GM12873 (cell line): Measurements from ENCODE around the gene PRRG2.

Experiments
- TF ChIP-seq, protein P1 (sequence below): IDR thresholded peaks from 2 replicates; pipeline ENCODE4 v1.5.1; 2012; ENCODE audit warnings: low read depth, mild to moderate bottlenecking, moderate library complexity, low read length, control low read depth; ENCODE audit not compliant: insufficient read depth; ENCODE audit errors: missing control alignments

PRRG2 gene

DNA sequence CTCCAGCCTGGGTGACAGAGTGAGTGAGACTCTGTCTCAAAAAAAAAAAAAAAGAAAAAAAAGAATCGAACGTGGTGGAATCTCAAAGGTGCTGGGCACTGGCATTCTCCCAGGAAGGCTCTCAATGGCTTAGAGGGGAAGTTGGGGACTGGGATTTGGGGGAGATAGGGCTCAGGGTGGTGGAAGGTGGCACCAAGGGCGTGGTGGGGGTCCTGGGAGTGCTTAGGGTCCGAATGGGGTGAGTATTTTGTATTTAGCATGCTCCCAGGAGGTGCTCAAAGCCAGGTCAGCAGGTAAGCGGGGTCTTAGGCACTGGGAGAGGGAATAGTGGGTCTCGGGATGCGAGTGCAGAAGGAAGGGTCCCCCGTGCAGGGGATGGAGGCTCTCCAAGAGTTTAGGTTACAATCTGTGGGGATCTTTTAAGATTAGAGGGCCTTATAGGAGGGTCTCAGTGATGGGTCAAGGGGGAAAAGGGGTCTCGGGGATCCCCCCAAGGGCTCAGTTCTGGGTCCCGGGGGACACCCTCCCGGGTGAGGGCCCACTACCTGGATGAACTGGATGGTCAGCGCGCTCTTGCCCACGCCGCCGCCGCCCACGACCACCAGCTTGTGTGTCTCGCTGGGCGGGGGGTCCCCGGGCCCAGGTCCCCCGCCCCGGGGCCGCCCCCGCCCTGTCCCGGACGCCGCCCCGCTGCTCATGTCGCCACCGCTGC lies 58.4 kb downstream of the PRRG2 start:
- TF ChIP-seq, protein P1, sequence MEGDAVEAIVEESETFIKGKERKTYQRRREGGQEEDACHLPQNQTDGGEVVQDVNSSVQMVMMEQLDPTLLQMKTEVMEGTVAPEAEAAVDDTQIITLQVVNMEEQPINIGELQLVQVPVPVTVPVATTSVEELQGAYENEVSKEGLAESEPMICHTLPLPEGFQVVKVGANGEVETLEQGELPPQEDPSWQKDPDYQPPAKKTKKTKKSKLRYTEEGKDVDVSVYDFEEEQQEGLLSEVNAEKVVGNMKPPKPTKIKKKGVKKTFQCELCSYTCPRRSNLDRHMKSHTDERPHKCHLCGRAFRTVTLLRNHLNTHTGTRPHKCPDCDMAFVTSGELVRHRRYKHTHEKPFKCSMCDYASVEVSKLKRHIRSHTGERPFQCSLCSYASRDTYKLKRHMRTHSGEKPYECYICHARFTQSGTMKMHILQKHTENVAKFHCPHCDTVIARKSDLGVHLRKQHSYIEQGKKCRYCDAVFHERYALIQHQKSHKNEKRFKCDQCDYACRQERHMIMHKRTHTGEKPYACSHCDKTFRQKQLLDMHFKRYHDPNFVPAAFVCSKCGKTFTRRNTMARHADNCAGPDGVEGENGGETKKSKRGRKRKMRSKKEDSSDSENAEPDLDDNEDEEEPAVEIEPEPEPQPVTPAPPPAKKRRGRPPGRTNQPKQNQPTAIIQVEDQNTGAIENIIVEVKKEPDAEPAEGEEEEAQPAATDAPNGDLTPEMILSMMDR = no peak

DNA sequence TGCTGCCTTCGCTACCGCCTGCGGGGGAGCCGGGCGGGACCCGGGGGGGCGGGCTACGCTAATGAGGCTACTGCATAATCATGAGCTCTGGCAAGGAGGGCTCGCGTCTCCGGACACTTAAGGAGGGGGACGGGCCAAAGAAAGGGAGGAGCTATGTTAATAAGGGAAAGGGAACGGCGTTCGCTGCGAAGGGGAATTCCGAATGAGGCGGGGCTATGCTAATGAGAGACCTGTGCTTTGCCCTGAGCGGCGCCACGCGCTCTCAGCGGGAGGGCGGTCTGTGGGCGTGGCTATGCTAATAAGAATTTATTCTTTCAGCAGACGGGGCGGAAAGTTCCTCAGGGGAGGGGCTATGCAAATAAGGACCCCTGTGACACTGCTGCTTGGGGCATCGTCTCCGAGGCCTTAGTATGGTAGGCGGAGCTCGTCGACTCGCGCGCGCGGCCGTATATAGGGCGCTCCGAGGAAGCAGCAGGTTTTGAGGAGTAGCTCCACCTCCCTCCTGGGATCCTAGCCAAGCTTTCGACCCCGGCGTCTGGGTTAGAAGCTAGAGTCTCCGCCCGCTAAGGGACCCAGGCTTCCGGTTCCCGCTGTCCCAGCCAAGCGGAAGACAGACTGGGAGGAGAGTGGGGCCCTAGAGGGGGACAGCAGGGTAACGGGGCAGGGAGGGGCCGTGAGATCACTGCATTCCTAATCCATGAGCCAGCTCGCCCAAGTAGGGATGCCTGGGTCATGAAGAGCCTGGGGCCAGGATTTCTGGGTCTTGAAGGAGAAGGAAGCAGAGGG lies 59.2 kb downstream of the PRRG2 start, which contains the start of gene RRAS:
Gene RRAS, minus strand, starts transcription at position 31 of the 786 bp plus-strand sequence. CDS start 45 bp downstream, outside the sequence.
- TF ChIP-seq, protein P1 = no peak
